HEK293T (cell line): ENCODE results near the gene PRKCE.

ENCODE experiments used
- ARNT ChIP-seq: fragments of 450-650 bp; IDR thresholded peaks from 2 replicates; pipeline ENCODE4 v1.6.1; 2017; ENCODE audit warnings: mild to moderate bottlenecking
- ELF4 ChIP-seq: fragments of 450-650 bp; IDR thresholded peaks from 2 replicates; pipeline ENCODE4 v1.6.1; 2017; ENCODE audit warnings: antibody characterized with exemption
- L3MBTL2 ChIP-seq: fragments of 450-650 bp; conservative IDR thresholded peaks from 2 replicates; pipeline ENCODE4 v1.6.1; 2016; ENCODE audit warnings: mild to moderate bottlenecking
- SUZ12 ChIP-seq: fragments of 450-650 bp; IDR thresholded peaks from 2 replicates; pipeline ENCODE4 v1.6.1; 2016; ENCODE audit warnings: mild to moderate bottlenecking

- no peak for TF ChIP-seq ELF4
- TF ChIP-seq L3MBTL2, result no peak
- no peak for TF ChIP-seq ARNT
- TF ChIP-seq SUZ12, result no peak
Observed at GRCh38 chr2:45743531-45744396, 92.3 kb downstream of the PRKCE start.
